WI38 (cell line): ENCODE measurements around the gene LPIN1.

ENCODE experiments used
- H3K4me3 ChIP-seq: 2 replicates; pipeline ENCODE4 v1.5.1; 2011; ENCODE audit warnings: low read depth, mild to moderate bottlenecking, control low read depth, low read length
- TF ChIP-seq, protein P1 (sequence below): IDR thresholded peaks from 2 replicates; pipeline ENCODE4 v1.5.1; 2012; ENCODE audit warnings: low read depth, mild to moderate bottlenecking, control low read depth, low read length

Gene LPIN1, protein sequence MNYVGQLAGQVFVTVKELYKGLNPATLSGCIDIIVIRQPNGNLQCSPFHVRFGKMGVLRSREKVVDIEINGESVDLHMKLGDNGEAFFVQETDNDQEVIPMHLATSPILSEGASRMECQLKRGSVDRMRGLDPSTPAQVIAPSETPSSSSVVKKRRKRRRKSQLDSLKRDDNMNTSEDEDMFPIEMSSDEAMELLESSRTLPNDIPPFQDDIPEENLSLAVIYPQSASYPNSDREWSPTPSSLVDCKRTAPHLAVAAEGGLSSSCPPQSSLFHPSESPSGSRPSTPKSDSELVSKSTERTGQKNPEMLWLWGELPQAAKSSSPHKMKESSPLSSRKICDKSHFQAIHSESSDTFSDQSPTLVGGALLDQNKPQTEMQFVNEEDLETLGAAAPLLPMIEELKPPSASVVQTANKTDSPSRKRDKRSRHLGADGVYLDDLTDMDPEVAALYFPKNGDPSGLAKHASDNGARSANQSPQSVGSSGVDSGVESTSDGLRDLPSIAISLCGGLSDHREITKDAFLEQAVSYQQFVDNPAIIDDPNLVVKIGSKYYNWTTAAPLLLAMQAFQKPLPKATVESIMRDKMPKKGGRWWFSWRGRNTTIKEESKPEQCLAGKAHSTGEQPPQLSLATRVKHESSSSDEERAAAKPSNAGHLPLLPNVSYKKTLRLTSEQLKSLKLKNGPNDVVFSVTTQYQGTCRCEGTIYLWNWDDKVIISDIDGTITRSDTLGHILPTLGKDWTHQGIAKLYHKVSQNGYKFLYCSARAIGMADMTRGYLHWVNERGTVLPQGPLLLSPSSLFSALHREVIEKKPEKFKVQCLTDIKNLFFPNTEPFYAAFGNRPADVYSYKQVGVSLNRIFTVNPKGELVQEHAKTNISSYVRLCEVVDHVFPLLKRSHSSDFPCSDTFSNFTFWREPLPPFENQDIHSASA

DNA sequence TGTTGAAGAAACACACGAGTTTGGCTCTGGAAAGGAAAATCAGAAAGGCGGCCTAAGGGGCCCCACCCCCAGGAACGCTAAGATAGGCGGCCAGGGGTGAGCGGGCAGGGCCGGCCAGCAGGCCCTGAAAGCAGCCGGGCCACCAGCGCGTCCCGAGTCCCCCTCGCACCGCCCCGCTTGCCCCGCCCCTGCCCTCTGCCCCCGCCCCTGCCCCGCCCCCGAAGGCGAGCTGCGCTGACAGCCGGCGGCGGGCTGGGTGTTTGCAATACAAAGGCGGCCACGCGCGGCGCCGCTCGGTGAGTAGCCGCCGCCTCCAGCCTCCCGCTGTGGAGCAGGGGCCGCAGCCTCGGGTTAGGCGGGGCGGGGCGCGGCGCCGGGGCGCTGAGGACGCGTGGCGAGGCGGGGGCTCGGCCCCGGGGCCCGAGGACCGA lies at the start of gene LPIN1:
Gene LPIN1 (plus strand): TSS at position 257 of the 431 bp plus-strand sequence. CDS start 18,910 bp downstream, outside the sequence.
- peak within 1 kb of the TSS; percentile 90 for H3K4me3 ChIP-seq
- TF ChIP-seq, protein P1, sequence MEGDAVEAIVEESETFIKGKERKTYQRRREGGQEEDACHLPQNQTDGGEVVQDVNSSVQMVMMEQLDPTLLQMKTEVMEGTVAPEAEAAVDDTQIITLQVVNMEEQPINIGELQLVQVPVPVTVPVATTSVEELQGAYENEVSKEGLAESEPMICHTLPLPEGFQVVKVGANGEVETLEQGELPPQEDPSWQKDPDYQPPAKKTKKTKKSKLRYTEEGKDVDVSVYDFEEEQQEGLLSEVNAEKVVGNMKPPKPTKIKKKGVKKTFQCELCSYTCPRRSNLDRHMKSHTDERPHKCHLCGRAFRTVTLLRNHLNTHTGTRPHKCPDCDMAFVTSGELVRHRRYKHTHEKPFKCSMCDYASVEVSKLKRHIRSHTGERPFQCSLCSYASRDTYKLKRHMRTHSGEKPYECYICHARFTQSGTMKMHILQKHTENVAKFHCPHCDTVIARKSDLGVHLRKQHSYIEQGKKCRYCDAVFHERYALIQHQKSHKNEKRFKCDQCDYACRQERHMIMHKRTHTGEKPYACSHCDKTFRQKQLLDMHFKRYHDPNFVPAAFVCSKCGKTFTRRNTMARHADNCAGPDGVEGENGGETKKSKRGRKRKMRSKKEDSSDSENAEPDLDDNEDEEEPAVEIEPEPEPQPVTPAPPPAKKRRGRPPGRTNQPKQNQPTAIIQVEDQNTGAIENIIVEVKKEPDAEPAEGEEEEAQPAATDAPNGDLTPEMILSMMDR: no peak

DNA sequence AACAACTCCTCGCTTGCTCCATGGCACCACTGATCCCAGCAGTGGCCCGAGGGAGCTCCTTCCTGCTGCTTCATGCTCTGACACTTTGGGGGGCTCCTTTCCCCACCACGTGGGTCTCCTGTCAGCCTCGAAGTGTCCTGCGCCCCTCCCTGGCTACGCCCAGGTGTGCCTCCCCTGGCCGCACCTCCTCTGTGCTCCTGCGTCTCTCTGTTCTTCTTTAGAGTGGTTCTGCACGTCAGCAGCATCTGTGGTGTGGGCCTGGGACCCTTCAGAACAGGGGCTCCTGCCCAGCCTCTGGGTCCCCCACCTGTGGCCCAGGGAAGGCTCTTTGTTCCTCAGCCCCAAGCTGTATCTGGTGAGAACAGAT lies 49.7 kb upstream of the LPIN1 start:
- H3K4me3 ChIP-seq: no peak overlapping the region

DNA sequence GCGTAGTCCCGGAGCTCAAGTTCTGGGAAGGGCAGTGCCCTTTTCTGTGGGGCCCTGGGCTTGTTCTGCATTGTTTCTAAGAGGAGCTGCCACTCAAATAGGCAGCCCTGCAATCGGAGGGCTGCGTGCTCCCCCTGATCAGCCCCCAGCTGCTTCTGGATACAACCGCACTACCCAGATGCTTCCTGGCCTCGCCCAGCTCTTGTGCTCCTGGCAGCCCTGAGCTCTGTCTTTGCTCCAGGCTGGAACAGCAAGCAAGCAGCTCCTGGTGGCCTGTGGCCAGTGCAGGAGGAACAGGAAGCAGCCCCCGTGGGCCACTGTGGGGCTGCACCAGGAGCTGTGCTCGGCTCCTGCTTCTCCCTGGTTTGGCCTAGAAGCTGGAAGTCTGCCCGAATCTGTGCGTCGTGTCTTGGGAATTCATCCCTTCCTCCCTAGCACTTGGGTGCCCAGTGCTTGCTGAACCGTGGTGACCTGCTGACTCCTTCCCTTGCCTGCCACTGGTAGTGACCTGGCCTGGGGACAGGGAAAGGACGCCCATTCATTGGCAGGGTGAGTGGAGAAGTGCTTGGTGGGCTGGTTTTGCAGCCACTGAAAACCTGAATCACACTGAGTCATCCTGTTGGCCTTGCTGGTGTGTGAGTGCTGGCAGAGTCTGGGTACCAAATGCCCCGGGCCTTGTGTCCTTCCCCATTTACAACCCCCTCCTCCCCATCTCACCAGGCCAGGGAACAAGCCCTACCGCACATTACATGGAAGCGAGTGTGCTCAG lies 49.1 kb upstream of the LPIN1 start:
- TF ChIP-seq, protein P1: no peak
- H3K4me3 ChIP-seq: no peak overlapping the region

More for the DNA sequence above, 49.7 kb upstream of the LPIN1 start:
- TF ChIP-seq, protein P1: no peak

DNA sequence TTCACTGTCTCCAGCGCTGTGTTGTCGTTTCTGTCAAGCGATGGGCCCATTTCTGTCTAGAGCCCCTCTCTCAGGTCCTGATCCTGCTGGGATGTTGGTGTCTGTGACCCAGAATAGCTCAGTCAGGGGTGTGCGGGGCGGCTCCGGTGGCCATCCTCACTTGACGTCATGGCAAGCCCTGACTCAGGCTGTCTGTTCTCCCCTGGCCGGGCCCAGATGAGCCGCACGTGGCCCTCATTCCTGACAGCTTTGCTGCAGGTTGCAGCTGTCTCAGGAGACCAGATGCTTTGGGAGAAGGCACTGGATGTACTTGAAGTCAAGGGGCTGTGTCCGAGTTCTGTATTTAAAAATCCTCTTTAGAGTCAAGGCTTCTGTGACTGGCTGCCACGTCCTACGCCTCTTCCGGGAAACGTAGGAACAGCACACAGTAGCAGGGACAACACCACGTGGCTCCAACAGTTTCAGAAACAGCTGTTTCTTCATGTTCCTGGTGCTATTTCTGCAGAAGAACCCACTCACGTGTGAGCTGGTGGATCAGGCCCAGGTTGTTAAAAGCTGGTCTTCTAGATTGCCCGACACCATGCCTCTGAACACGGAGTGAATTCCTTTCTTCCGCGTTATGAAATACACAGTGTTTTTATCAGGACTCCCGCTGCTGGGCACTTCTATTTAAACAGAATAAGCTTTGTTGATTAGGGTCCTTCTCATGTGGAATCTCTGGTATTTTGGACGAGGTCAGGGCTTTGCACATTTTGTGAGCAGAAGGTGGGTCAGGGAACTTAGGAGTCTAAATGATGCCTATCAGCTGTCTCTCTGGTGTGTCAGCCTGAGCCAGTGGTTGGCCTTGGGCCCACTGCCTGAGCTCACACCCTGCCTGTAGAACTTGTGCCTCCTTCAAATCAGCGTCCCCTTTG lies 48.2 kb upstream of the LPIN1 start:
- TF ChIP-seq, protein P1: no peak
- H3K4me3 ChIP-seq: no peak overlapping the region

DNA sequence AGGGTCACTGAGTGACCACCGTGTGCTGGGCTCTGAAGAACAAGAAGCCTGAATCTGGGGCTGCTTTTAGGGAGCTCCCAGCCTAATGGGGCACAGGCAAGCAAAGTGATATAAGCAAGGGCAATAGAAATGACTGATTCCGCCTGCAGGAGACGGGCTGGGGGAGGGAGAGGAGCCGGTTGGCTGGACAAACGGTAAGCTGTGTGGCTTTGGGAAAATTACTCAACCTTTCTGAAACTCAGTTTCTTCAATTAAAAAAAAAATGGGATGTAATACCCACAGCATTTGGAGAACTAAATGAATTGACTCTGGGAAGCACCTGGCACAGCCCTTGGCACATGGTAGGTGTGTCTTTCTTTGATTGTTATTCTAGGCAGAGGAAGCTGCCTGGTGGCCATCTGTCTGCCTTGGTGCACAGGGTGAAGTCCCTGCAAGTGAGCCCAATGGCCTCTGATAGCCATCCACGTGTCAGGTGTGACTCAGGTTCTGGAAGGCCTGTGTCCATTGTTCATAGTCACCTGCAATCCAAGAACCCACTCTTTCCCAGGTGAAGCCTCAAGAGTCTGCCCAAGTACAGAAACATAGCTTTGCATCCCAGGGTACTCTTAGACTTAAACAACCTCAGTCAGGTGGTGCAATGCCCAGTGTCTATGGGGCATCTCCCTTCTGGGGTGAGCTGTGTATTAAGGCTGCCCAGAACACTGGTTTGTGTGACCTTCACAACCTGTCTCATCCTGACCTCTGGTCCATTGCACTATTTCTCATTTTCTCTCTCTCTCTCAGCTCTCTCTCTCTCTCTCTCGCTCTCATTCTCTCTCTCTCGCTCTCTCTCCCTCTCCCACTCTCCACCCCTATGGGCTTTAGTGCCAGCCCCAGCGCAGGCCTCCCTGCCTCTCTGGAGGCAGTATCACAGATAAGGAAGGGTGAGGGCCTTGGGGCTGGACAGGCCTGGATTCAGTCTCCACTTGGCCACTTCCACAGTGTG lies 46.5 kb upstream of the LPIN1 start:
- H3K4me3 ChIP-seq: no peak overlapping the region
- TF ChIP-seq, protein P1: no peak
